ENCODE data around the gene SNED1. TPM values are rescaled to one million over a fixed set of nuclear protein-coding genes. Genes with fewer than 3 reads are reported as not detected.

SNED1 gene
- total RNA-seq, 4 donors from 2014 or later, result 18.5 to 87.1 (median 21.9) TPM

DNA sequence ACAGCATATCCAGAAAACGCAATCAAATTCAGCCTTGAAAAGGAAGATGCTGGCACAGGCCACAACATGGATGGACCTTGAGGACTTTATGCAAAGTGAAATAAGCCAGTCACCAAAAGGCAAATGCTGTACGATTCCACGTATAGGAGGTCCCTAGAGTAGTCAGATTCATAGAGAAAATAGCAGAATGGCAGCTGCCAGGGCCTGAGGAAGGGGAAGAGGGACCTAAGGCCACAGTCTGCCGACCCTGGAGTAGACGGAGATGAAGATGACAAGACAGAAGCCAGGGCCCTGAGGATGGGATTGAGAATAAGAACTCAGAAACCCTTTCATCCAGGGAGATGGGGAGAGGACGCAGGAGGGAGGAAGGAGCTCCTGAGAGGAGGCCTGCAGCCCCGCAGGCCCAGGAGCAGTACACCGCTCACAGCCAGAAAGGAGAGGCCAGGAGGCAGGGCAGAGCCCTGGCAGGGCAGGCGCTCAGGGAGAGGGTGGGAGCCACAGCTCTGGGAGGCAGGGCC lies 111.7 kb downstream of the SNED1 start:
- no peaks in the 10 kb centered on the region for H3K9me3 ChIP-seq
- no peak for DNase-seq
- H3K27ac ChIP-seq, result no peak overlapping the region
- intact Hi-C loops (cut with DNase I; ENCODE audit: low total_unique reads), result no loop called here
- H3K36me3 ChIP-seq, result no peaks in the 10 kb centered on the region
- no peaks in the 10 kb centered on the region for H3K27me3 ChIP-seq
- no peak for TF ChIP-seq POLR2A (IDR thresholded peaks at IDR 0.05)
- TF ChIP-seq, protein P1, sequence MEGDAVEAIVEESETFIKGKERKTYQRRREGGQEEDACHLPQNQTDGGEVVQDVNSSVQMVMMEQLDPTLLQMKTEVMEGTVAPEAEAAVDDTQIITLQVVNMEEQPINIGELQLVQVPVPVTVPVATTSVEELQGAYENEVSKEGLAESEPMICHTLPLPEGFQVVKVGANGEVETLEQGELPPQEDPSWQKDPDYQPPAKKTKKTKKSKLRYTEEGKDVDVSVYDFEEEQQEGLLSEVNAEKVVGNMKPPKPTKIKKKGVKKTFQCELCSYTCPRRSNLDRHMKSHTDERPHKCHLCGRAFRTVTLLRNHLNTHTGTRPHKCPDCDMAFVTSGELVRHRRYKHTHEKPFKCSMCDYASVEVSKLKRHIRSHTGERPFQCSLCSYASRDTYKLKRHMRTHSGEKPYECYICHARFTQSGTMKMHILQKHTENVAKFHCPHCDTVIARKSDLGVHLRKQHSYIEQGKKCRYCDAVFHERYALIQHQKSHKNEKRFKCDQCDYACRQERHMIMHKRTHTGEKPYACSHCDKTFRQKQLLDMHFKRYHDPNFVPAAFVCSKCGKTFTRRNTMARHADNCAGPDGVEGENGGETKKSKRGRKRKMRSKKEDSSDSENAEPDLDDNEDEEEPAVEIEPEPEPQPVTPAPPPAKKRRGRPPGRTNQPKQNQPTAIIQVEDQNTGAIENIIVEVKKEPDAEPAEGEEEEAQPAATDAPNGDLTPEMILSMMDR (IDR thresholded peaks at IDR 0.05), result no peak
- no peaks in the 10 kb centered on the region for H3K4me1 ChIP-seq
- no peak overlapping the region for H3K4me3 ChIP-seq

DNA sequence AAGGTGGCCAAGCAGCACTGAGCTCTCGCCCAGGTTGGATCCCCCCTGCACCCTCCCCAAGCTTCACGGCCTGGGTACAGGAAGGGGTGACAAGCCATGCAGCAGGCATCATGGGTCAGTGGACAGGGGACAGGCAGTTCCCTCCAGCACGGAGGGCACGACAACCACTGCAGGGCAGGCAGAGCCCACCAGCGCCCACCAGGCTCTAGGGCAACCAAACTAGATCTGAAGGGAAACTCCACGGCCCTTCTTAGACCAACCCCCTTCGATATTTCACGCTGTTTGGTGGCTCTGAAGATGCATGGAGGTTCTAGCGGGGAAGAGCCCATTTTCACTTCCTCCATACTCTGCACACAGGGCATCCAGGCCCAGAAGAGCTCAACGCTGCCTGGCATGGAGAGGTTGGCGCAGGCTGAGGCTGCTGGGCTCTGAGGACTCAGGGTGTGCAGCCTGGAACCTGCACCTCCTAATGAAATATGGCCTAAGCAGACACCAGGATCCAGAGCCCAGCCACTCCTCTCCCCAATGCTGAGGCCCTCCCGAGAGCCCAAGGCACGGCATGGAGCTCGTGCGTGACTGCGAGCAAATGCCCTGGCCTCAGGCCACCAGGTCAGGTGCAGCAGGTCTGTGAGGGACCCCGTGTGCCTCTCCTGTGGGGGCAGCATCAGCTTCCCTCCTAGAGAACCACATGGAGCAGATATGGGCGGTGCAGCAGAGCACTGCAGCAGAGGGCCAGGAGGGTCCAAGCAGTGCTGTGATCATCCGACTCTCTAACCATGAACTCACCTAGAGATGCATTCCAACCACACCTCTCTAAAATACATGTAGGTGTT lies 112.4 kb downstream of the SNED1 start:
- H3K27me3 ChIP-seq, result no peaks in the 10 kb centered on the region
- H3K4me3 ChIP-seq, result no peak overlapping the region
- intact Hi-C loops (cut with DNase I; ENCODE audit: low total_unique reads), result no loop called here
- H3K36me3 ChIP-seq, result no peaks in the 10 kb centered on the region
- DNase-seq, result no peak
- H3K4me1 ChIP-seq, result no peaks in the 10 kb centered on the region
- TF ChIP-seq, protein P1 (IDR thresholded peaks at IDR 0.05), result no peak
- no peak for TF ChIP-seq POLR2A (IDR thresholded peaks at IDR 0.05)
- H3K9me3 ChIP-seq, result no peaks in the 10 kb centered on the region
- H3K27ac ChIP-seq, result no peak overlapping the region

DNA sequence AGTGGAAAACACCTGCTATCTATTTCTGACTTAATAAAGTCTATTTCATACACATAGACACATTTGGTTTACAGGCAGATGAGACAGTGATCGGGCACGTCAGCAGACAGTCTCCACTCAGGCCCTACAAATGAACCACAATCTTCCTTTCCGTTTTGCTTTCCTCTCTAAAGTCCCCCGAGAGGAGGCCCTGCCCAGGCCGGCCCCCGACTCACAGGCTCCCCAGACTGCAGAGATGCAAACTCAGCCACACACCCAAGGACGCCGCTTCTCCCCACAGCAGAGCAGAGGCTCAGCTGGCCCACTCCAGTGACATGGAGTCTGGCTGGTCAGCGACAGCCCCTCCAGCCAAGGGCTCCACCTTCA lies 113.0 kb downstream of the SNED1 start:
- H3K9me3 ChIP-seq, result no peaks in the 10 kb centered on the region
- no peak for DNase-seq
- H3K36me3 ChIP-seq, result no peaks in the 10 kb centered on the region
- H3K27ac ChIP-seq, result no peak overlapping the region
- TF ChIP-seq, protein P1 (IDR thresholded peaks at IDR 0.05), result no peak
- TF ChIP-seq POLR2A (IDR thresholded peaks at IDR 0.05), result no peak
- H3K27me3 ChIP-seq, result no peaks in the 10 kb centered on the region
- intact Hi-C loops (cut with DNase I; ENCODE audit: low total_unique reads), result no loop called here
- no peak overlapping the region for H3K4me3 ChIP-seq
- no peaks in the 10 kb centered on the region for H3K4me1 ChIP-seq

DNA sequence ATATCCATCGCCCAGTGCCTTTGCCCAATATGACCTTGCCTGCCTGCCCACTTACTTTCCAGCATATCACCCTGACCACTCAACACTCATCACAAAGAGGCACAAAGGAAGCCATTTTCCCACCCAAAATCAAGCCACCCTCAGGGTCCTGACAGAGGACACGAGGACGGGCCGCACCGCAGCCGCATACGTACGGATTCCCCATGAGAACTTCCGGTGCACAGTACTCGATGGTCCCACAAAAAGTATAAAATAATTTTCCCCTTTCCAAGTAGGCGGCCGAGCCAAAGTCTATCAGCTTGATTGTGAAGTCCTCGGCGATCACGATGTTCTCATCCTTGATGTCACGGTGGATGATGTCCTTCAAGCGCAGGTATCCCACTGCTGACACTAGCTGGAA lies 113.6 kb downstream of the SNED1 start:
- no peak for TF ChIP-seq POLR2A (IDR thresholded peaks at IDR 0.05)
- TF ChIP-seq, protein P1 (IDR thresholded peaks at IDR 0.05), result no peak
- intact Hi-C loops (cut with DNase I; ENCODE audit: low total_unique reads), result no loop called here
- H3K27me3 ChIP-seq, result no peaks in the 10 kb centered on the region
- H3K9me3 ChIP-seq, result no peaks in the 10 kb centered on the region
- DNase-seq, result no peak
- H3K4me1 ChIP-seq, result no peaks in the 10 kb centered on the region
- no peaks in the 10 kb centered on the region for H3K36me3 ChIP-seq
- H3K4me3 ChIP-seq, result no peak overlapping the region
- H3K27ac ChIP-seq, result no peak overlapping the region

DNA sequence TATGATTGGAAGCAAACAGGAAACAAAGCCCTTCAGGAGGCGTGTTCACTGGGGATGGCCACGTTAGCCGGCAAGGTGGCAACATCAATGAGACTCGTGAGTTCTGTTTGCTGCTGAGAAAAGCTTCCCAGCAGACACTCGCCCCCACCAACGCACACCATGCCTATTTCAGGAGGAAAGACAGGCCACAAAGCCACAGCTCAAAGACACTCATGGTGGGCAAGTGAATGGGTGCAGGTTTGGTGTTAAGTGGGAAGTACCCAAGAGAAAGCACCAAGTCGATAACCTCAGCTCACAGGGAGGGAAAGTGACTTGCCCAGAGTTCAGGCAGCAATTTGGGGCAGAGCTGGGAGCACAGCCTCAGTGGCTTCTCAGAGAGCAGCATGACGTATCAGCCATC lies 114.2 kb downstream of the SNED1 start:
- intact Hi-C loops (cut with DNase I; ENCODE audit: low total_unique reads), result no loop called here
- TF ChIP-seq, protein P1 (IDR thresholded peaks at IDR 0.05), result no peak
- DNase-seq, result no peak
- no peaks in the 10 kb centered on the region for H3K9me3 ChIP-seq
- H3K4me1 ChIP-seq, result no peaks in the 10 kb centered on the region
- H3K27ac ChIP-seq, result no peak overlapping the region
- no peak overlapping the region for H3K4me3 ChIP-seq
- no peaks in the 10 kb centered on the region for H3K36me3 ChIP-seq
- H3K27me3 ChIP-seq, result no peaks in the 10 kb centered on the region
